Left lung (tissue), 10 donors: ENCODE results near the gene YBX3. TPM values are rescaled to one million over a fixed set of nuclear protein-coding genes. Genes with fewer than 3 reads are reported as not detected.

Experiments
- ATAC-seq: fragments of 200-7000 bp; cut with Tn5 transposase; one replicate; pipeline ENCODE4 v1.9.1; 2020; ENCODE audit warnings: moderate library complexity
- DNase-seq, 4 donors: peaks; one replicate each; pipeline ENCODE4 v3.0.0-alpha.2; 2013 to 2020
- H3K27ac ChIP-seq, 2 donors: fragments of 200-600 bp; sonication (generic) in 1 of 2; one replicate each; pipeline versions ENCODE4 v1.5.0 to v1.8.0; 2020 to 2021
- H3K27me3 ChIP-seq, 2 donors: fragments of 200-600 bp; sonication (generic) in 1 of 2; one replicate each; pipeline versions ENCODE4 v1.5.0 to v1.8.0; 2020 to 2021
- H3K36me3 ChIP-seq, 2 donors: fragments of 200-600 bp; sonication (generic) in 1 of 2; one replicate each; pipeline versions ENCODE4 v1.5.0 to v1.8.0; 2020 to 2021
- H3K4me1 ChIP-seq, 2 donors: fragments of 200-600 bp; one replicate each; pipeline ENCODE4 v1.8.0; 2021
- H3K4me3 ChIP-seq, 2 donors: fragments of 200-600 bp; sonication (generic) in 1 of 2; one replicate each; pipeline versions ENCODE4 v1.5.0 to v1.8.0; 2020 to 2021; ENCODE audit warnings: mild to moderate bottlenecking in 1 of 2
- H3K9me3 ChIP-seq, 2 donors: fragments of 200-600 bp; sonication (generic) in 1 of 2; one replicate each; pipeline versions ENCODE4 v1.5.0 to v1.8.0; 2020 to 2021
- CTCF ChIP-seq, 2 donors: fragments of 200-600 bp; sonication (generic) in 1 of 2; IDR thresholded peaks; one replicate each; pipeline versions ENCODE4 v1.5.0 to v1.8.0; 2021; ENCODE audit warnings: antibody characterized with exemption in 2 of 2
- intact Hi-C, 2 donors: fragments of 100-400 bp; cut with DNase I; formaldehyde crosslinking; loops; one replicate each; pipeline versions ENCODE4 v1.11.2 to v1.14.2; 2022
- polyA plus RNA-seq, 6 donors: library from polyadenylated mRNA; unstranded; fragments of 120-200 nt; gene quantifications; one replicate each; pipeline ENCODE4 v1.2.1, GENCODE V29; 2013; ENCODE audit not compliant: insufficient read length in 6 of 6
- total RNA-seq, 2 donors: library from RNA; stranded (reverse); fragmentation: NEBNext Ultra II Directional; extraction: Animal tissue kit (Norgen Biotek cat#: 25700); gene quantifications; one replicate each; pipeline ENCODE4 v1.2.1, GENCODE V29; 2021
- donor health status: DM: no; HTN: yes; CAD: no.
- donor health status: DM: no; HTN: no; CAD: no.

YBX3 gene
- total and polyA plus RNA-seq, 8 donors = 145 to 285 (median 157) TPM

- peaks cover 0 to 7% of the 10 kb centered on the region in 2 donors for H3K27me3 ChIP-seq
- intact Hi-C loops = no loop called here
- TF ChIP-seq CTCF (IDR thresholded peaks at IDR 0.05) = no peak
- peaks cover 0 to 13% of the 10 kb centered on the region in 2 donors for H3K36me3 ChIP-seq
- ATAC-seq (no peak), DNase-seq (no peak)
- H3K9me3 ChIP-seq = no peaks in the 10 kb centered on the region
- H3K4me1 ChIP-seq = peaks cover 35 to 55% of the 10 kb centered on the region in 2 donors
- H3K4me3 ChIP-seq = peak overlapping the region in 1 of 2 donors; percentile 82
- H3K27ac ChIP-seq = peak overlapping the region; percentile 14 to 47
These were observed 3.6 kb downstream of the YBX3 start for GRCh38 chr12:10719482-10719881.

GRCh38 chr12:10718279-10718821 is 4.8 kb downstream of the YBX3 start:
- Histone ChIP-seq H3K4me3 (no peak overlapping the region), H3K4me1 (peaks cover 35 to 50% of the 10 kb centered on the region in 2 donors)

GRCh38 chr12:10717410-10717809 is 5.7 kb downstream of the YBX3 start:
- ATAC-seq (no peak), DNase-seq (no peak)
- H3K27ac ChIP-seq = peak overlapping the region; percentile 14 to 47
- peaks cover 35 to 50% of the 10 kb centered on the region in 2 donors for H3K4me1 ChIP-seq
- H3K36me3 ChIP-seq = peaks cover 0 to 34% of the 10 kb centered on the region in 2 donors
- intact Hi-C loops = no loop called here
- TF ChIP-seq CTCF (IDR thresholded peaks at IDR 0.05) = no peak
- H3K9me3 ChIP-seq = no peaks in the 10 kb centered on the region
- H3K27me3 ChIP-seq = no peaks in the 10 kb centered on the region
- H3K4me3 ChIP-seq = no peak overlapping the region

More at GRCh38 chr12:10718279-10718821, 4.8 kb downstream of the YBX3 start:
- H3K9me3 ChIP-seq = no peaks in the 10 kb centered on the region
- peaks cover 0 to 5% of the 10 kb centered on the region in 2 donors for H3K27me3 ChIP-seq
- DNase-seq (peak in 1 of 4 donors; percentile 16), ATAC-seq (no peak)
- peak overlapping the region in 1 of 2 donors; percentile 47 for H3K27ac ChIP-seq
- intact Hi-C loops = no loop called here
- H3K36me3 ChIP-seq = peaks cover 0 to 25% of the 10 kb centered on the region in 2 donors
- no peak for TF ChIP-seq CTCF (IDR thresholded peaks at IDR 0.05)

- ATAC-seq = peak; percentile 80
- intact Hi-C loops = no loop called here
- peaks cover 35 to 50% of the 10 kb centered on the region in 2 donors for H3K4me1 ChIP-seq
- no peaks in the 10 kb centered on the region for H3K27me3 ChIP-seq
- no peaks in the 10 kb centered on the region for H3K9me3 ChIP-seq
- H3K4me3 ChIP-seq = no peak overlapping the region
- TF ChIP-seq CTCF (IDR thresholded peaks at IDR 0.05) = no peak
- H3K27ac ChIP-seq = peak overlapping the region; percentile 14 to 47
- peak in 1 of 4 donors; percentile 75 for DNase-seq
- peaks cover 0 to 40% of the 10 kb centered on the region in 2 donors for H3K36me3 ChIP-seq
These were observed 6.3 kb downstream of the YBX3 start for GRCh38 chr12:10716704-10717315.

- TF ChIP-seq CTCF (IDR thresholded peaks at IDR 0.05) = no peak
- Histone ChIP-seq H3K4me1 (peaks cover 35 to 50% of the 10 kb centered on the region in 2 donors), H3K4me3 (no peak overlapping the region), H3K36me3 (peaks cover 0 to 45% of the 10 kb centered on the region in 2 donors), H3K9me3 (no peaks in the 10 kb centered on the region), H3K27ac (peak overlapping the region in 1 of 2 donors; percentile 47), H3K27me3 (no peaks in the 10 kb centered on the region)
- ATAC-seq = no peak
- intact Hi-C loops = no loop called here
- DNase-seq = no peak
These were observed 6.8 kb downstream of the YBX3 start for GRCh38 chr12:10716277-10716676.
